Nephron progenitor cell (in vitro differentiated cells): ENCODE measurements around the gene HCFC1R1.

Source experiments
- DNase-seq: peaks from one replicate; pipeline ENCODE4 v3.0.0; 2021
- H3K27ac Mint-ChIP-seq: 2 replicates; pipeline ENCODE4 v1.8.0; 2021; ENCODE audit warnings: mild to moderate bottlenecking, moderate library complexity, mixed read lengths
- H3K27me3 Mint-ChIP-seq: 2 replicates; pipeline ENCODE4 v1.8.0; 2021; ENCODE audit warnings: mild to moderate bottlenecking, low read depth, mixed read lengths; ENCODE audit not compliant: poor library complexity
- H3K36me3 Mint-ChIP-seq: 2 replicates; pipeline ENCODE4 v1.8.0; 2021; ENCODE audit warnings: low read depth, mixed read lengths
- H3K4me1 Mint-ChIP-seq: 2 replicates; pipeline ENCODE4 v1.8.0; 2021; ENCODE audit warnings: mixed read lengths
- H3K4me3 Mint-ChIP-seq: 2 replicates; pipeline ENCODE4 v1.8.0; 2021; ENCODE audit warnings: mild to moderate bottlenecking, moderate library complexity, mixed read lengths
- H3K9me3 Mint-ChIP-seq: 2 replicates; pipeline ENCODE4 v1.8.0; 2021; ENCODE audit warnings: mild to moderate bottlenecking, moderate library complexity, mixed read lengths
- TF ChIP-seq, protein P1 (sequence below): fragments of 200-600 bp; sonication (generic); IDR thresholded peaks from 2 replicates; pipeline ENCODE4 v1.5.0; 2021; ENCODE audit warnings: antibody characterized with exemption

HCFC1R1 gene

DNA sequence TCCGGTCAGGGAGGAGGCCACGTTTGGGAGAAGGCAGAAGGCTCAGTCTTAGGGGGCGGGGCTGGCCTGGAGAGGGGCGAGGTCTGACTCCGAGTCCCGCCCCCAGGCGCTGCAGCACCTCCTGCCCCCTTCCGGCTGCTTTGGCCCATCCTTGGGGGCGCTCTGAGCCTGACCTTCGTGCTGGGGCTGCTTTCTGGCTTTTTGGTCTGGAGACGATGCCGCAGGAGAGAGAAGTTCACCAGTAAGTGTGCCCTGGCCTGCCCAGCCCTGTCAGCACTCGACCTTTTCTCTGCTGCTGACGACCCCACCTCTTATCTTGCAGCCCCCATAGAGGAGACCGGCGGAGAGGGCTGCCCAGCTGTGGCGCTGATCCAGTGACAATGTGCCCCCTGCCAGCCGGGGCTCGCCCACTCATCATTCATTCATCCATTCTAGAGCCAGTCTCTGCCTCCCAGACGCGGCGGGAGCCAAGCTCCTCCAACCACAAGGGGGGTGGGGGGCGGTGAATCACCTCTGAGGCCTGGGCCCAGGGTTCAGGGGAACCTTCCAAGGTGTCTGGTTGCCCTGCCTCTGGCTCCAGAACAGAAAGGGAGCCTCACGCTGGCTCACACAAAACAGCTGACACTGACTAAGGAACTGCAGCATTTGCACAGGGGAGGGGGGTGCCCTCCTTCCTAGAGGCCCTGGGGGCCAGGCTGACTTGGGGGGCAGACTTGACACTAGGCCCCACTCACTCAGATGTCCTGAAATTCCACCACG, 2.1 kb downstream of the HCFC1R1 start:
- Mint-ChIP-seq H3K27me3 (peaks cover 10% of the 10 kb centered on the region), H3K4me3 (peak overlapping the region; percentile 87), H3K9me3 (no peaks in the 10 kb centered on the region), H3K27ac (peak overlapping the region; percentile 94), H3K36me3 (peaks cover 12% of the 10 kb centered on the region), H3K4me1 (peaks cover 53% of the 10 kb centered on the region)
- TF ChIP-seq, protein P1, sequence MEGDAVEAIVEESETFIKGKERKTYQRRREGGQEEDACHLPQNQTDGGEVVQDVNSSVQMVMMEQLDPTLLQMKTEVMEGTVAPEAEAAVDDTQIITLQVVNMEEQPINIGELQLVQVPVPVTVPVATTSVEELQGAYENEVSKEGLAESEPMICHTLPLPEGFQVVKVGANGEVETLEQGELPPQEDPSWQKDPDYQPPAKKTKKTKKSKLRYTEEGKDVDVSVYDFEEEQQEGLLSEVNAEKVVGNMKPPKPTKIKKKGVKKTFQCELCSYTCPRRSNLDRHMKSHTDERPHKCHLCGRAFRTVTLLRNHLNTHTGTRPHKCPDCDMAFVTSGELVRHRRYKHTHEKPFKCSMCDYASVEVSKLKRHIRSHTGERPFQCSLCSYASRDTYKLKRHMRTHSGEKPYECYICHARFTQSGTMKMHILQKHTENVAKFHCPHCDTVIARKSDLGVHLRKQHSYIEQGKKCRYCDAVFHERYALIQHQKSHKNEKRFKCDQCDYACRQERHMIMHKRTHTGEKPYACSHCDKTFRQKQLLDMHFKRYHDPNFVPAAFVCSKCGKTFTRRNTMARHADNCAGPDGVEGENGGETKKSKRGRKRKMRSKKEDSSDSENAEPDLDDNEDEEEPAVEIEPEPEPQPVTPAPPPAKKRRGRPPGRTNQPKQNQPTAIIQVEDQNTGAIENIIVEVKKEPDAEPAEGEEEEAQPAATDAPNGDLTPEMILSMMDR = no peak
- peak; percentile 90 for DNase-seq

DNA sequence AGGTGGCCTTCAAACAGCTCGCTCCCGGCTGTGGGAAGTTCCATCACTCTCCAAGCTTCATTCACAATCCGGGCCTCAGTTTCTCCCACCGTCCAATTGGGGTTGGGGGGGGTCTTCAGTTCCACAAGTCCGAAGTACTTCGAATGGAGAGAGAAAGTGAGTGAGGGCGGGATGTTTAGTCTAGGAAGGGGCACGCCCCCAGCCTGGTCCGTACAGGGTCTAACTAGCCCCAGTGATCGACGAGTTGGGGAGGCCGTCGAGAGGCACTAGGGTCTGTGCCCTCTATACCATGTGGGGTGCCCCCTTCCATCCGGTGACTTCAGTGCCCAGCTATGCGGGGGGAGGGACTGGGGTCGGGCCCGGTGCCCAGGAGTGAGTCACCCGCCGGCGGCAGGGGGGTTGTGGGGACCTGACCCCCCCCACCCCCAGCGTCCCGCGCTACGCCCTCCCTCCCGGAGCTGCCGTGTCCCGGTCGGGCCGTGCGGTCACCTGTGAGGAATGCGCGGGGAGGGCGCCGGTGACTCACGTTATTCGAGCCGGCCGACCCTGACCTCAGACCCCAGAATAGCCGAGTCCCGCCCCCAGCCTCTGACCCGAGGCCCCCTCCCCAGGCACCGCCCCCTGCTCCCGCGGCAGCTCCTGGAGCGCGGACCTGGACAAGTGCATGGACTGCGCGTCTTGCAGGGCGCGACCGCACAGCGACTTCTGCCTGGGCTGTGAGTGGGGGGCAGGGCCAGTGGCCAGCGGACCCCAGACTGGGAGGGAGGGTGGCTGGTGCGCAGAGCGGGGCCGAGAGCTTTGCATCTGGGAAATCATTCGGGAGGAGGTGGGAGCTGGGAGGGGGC, 2.9 kb downstream of the HCFC1R1 start:
- peak overlapping the region; percentile 94 for H3K27ac Mint-ChIP-seq
- H3K27me3 Mint-ChIP-seq = peaks cover 9% of the 10 kb centered on the region
- H3K4me3 Mint-ChIP-seq = peak overlapping the region; percentile 87
- TF ChIP-seq, protein P1 = no peak
- H3K9me3 Mint-ChIP-seq = no peaks in the 10 kb centered on the region
- peaks cover 53% of the 10 kb centered on the region for H3K4me1 Mint-ChIP-seq
- peak; percentile 85 for DNase-seq
- H3K36me3 Mint-ChIP-seq = peaks cover 4% of the 10 kb centered on the region

DNA sequence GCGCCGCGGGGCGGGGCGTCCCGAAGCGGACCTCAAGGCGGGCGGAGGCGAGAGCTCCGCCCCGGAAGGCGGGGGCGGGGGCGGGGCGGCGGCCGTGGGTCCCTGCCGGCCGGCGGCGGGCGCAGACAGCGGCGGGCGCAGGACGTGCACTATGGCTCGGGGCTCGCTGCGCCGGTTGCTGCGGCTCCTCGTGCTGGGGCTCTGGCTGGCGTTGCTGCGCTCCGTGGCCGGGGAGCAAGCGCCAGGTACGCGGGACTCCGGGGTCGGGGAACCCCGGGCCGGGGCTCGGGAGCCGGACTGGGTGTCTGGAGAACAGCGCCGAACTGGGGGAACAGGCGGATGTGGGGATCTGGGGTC, 3.5 kb downstream of the HCFC1R1 start, which contains the start of gene TNFRSF12A:
TNFRSF12A (plus strand) TSS at position 122 of the 357 bp plus-strand sequence; CDS start at position 152, 30 bp downstream.
- peak; percentile 77 for DNase-seq
- H3K4me1 Mint-ChIP-seq = peaks cover 53% of the 10 kb centered on the region
- peak within 1 kb of the TSS; percentile 94 for H3K27ac Mint-ChIP-seq
- H3K4me3 Mint-ChIP-seq = peak within 1 kb of the TSS; percentile 87
- TF ChIP-seq, protein P1 = no peak
- H3K9me3 Mint-ChIP-seq = no peaks in the 10 kb centered on the region
- peaks cover 4% of the 10 kb centered on the region for H3K36me3 Mint-ChIP-seq
- H3K27me3 Mint-ChIP-seq = peaks cover 8% of the 10 kb centered on the region

DNA sequence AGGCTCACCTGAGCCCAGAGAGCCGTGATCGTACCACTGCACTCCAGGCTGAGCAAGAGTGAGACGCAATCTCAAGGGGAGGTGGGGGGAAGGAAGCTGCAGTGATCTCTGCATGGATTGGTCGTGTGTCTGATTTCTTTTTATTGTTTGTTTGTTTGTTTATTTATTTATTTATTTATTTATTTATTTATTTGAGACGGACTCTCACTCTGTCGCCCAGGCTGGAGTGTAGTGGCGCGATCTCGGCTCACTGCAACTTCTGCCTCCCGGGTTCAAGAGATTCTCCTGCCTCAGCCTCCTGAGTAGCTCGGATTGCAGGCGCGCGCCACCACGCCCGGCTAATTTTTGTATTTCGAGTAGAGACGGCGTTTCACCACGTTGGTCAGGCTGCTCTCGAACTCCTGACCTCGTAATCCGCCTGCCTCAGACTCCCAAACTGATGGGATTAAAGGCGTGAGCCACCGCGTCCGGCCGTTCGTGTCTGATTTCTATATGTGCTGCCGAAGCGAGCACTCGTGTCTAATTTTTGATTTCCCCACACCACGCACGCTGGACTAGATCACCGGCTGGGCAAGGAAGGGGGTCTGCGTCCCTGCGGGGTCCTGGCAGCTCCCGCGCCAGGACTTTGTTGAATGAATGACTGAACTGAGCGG, 4.0 kb downstream of the HCFC1R1 start:
- Mint-ChIP-seq H3K27ac (peak overlapping the region; percentile 51), H3K4me1 (peaks cover 53% of the 10 kb centered on the region), H3K9me3 (no peaks in the 10 kb centered on the region), H3K4me3 (peak overlapping the region; percentile 80), H3K27me3 (peaks cover 12% of the 10 kb centered on the region), H3K36me3 (peaks cover 4% of the 10 kb centered on the region)
- no peak for DNase-seq
- TF ChIP-seq, protein P1 = no peak

DNA sequence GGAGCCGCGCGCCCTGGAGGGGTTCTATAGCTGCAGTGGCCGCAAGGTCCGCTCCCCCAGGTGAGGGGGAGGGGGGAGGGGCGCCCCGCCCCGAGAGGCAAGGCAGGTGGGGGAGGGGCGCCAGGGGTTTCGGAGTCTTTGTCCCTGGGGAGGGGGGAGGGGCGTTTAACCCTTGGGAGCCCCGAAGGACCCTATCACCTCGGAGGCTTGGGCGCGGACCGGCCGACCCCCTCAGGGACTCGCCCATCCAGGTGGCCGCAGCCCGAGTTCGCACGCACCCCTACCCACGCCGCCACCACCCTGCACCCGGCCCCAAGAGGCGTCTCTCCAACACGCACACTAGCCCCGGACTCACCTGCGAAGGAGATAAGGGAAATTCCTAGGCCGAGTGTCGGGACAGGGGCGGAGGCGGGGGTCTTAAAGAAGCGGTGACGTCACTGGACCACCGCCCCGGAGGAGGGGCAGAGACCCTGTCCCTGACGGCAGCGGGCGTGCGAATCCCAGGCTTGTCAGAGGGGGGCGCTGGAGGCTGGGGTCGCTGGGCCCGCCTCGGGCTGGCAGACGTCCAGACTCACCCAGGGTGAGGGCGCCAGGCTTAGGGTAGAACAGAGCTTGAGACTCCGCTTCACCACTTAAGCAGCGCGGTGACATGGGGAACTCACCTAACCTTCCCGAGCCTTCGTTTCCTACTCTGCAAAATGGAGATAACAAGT, 5.8 kb downstream of the HCFC1R1 start, which contains the start of gene CLDN6:
CLDN6 (minus strand) TSS at position 390 of the 713 bp plus-strand sequence. CDS start 2,162 bp downstream, outside the sequence.
- Mint-ChIP-seq H3K36me3 (no peaks in the 10 kb centered on the region), H3K4me3 (peak within 1 kb of the TSS; percentile 86), H3K27ac (no peak within 1 kb of the TSS), H3K9me3 (no peaks in the 10 kb centered on the region), H3K27me3 (peaks cover 27% of the 10 kb centered on the region), H3K4me1 (peaks cover 47% of the 10 kb centered on the region)
- TF ChIP-seq, protein P1 = peak; percentile 66
- DNase-seq = peak; percentile 85
